Activated naive CD8-positive, alpha-beta T cell treated with anti-CD3 and anti-CD28 coated beads, Interleukin-2, amount 10 ng/mL, durations not matched to agents 7 days and 5 days (primary cell): ENCODE results near the gene DRD2. TPM values are rescaled to one million over a fixed set of nuclear protein-coding genes. Genes with fewer than 3 reads are reported as not detected.

Source experiments
- microRNA-seq: library from miRNA; unstranded; fragments of <30 nt; microRNA quantifications from one replicate; pipeline ENCODE4 v1.2.0, GENCODE V29; 2022
- total RNA-seq, 2 experiments: library from RNA; stranded (reverse); gene quantifications; one replicate each; pipeline ENCODE4 v1.2.3, GENCODE V29; 2021

Gene DRD2
- total RNA-seq, 2 experiments from 2014 or later, result not detected

Small RNAs within 50 kb of the gene (microRNA-seq; reads per million reads assigned to microRNA genes)
- not detected for gene MIR4301

Other genes with a start within 250 kb of the DRD2 start
- gene TTC12, start 160.8 kb downstream of the DRD2 start, total RNA-seq, result 10 to 100 TPM; 37.4 to 45.6 TPM
- gene ANKK1, start 87.6 kb downstream of the DRD2 start, total RNA-seq, result 1 to 10 TPM; 1.9 to 2.4 TPM
- under 1 TPM; 0.43 to 1.00 TPM for gene TMPRSS5, start 230.9 kb upstream of the DRD2 start, total RNA-seq